NCI-H526 (cell line): ENCODE measurements around the gene ESRRA.

Experiments
- DNase-seq, 2 experiments: peaks; one replicate each; lab custom pipeline; 2025; lab: John Stamatoyannopoulos, UW

The ESRRA gene

GRCh38 chr11:64275031-64275800 lies 30.1 kb upstream of the ESRRA start:
- DNase-seq: no peak

GRCh38 chr11:64275841-64276240 lies 29.5 kb upstream of the ESRRA start:
- DNase-seq: no peak

- DNase-seq: no peak
These were observed 28.5 kb upstream of the ESRRA start for GRCh38 chr11:64276653-64277431.

GRCh38 chr11:64278576-64279190 lies 26.6 kb upstream of the ESRRA start:
- DNase-seq: no peak

- no peak for DNase-seq
These were observed 23.2 kb upstream of the ESRRA start for GRCh38 chr11:64281957-64282770.

GRCh38 chr11:64283092-64283491 lies 22.2 kb upstream of the ESRRA start:
- DNase-seq: no peak

GRCh38 chr11:64284048-64284961 lies 21.0 kb upstream of the ESRRA start, which contains the start of gene BAD:
Gene BAD (minus strand): TSS chr11:64284665. CDS start chr11:64284368, 297 bp downstream.
- DNase-seq: peak; percentile 89 to 98

GRCh38 chr11:64284962-64285884 lies 20.1 kb upstream of the ESRRA start, which contains the start of gene GPR137:
Gene GPR137 (plus strand): TSS chr11:64285848. CDS start chr11:64286525, 677 bp downstream.
- DNase-seq: peak in 1 of 2 experiments; percentile 89

GRCh38 chr11:64285885-64286800 lies 19.2 kb upstream of the ESRRA start:
- DNase-seq: peak; percentile 51 to 60

GRCh38 chr11:64286801-64287159 lies 18.5 kb upstream of the ESRRA start:
- no peak for DNase-seq

- no peak for DNase-seq
These were observed 17.5 kb upstream of the ESRRA start for GRCh38 chr11:64287676-64288352.

- DNase-seq: no peak
These were observed 17.0 kb upstream of the ESRRA start for GRCh38 chr11:64288353-64288750.

GRCh38 chr11:64289002-64289564 lies 16.2 kb upstream of the ESRRA start:
- no peak for DNase-seq

GRCh38 chr11:64290352-64291261 lies 14.7 kb upstream of the ESRRA start:
- DNase-seq: no peak

GRCh38 chr11:64291262-64291751 lies 14.0 kb upstream of the ESRRA start, which contains the start of gene KCNK4:
Gene KCNK4 (plus strand): TSS chr11:64291302. CDS start chr11:64293019, 1,717 bp downstream.
- DNase-seq: no peak
